ENCODE results near the gene C6orf120.

C6orf120 gene

DNA sequence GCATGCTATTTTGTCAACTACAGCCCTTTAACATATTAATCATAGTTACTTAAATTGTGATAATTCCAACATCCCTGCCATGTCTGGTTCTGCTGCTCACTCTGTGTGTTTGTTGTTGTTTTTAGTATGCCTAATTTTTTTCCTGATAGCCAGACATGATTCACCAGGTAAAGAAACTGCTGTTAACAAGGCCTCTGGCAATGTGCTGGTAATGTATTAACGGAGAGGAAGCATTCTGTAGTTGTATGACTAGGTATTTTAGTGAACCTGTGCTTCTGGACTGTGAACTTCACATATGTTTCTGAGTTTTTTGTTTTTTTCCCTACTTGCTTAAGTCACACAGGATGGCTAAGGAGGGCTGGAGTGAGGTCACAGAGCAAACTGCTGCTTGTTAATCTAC lies 44.6 kb downstream of the C6orf120 start:
- H3K9ac ChIP-seq (ENCODE audit: low read length): no peak overlapping the region
- H3K4ac ChIP-seq (ENCODE audit: low read depth, low read length): no peak overlapping the region
- H3K4me3 ChIP-seq (ENCODE audit: low read length): no peak overlapping the region
- no peak overlapping the region for H3K23ac ChIP-seq (ENCODE audit: low read length)
- H3K79me2 ChIP-seq (ENCODE audit: control insufficient read depth, insufficient read depth, low read length): peaks cover 7% of the 10 kb centered on the region
- no peaks in the 10 kb centered on the region for H3K36me3 ChIP-seq (ENCODE audit: control insufficient read depth, insufficient read depth, low read length)
- H3K4me1 ChIP-seq (ENCODE audit: control insufficient read depth, low read depth, low read length): peaks cover 2% of the 10 kb centered on the region
- no peak overlapping the region for H3K4me2 ChIP-seq (ENCODE audit: low read length)
- no peaks in the 10 kb centered on the region for H3K27me3 ChIP-seq (ENCODE audit: insufficient read depth, low read length, poor library complexity)
- H4K5ac ChIP-seq (ENCODE audit: low read length): no peak overlapping the region
- H2BK15ac ChIP-seq (replicated peaks; ENCODE audit: low read depth): no peak overlapping the region
- peaks cover 2% of the 10 kb centered on the region for H3K79me1 ChIP-seq (ENCODE audit: low read length)
- no peak overlapping the region for H4K8ac ChIP-seq (ENCODE audit: low read depth, low read length)
- no peak overlapping the region for H3K56ac ChIP-seq (ENCODE audit: low read length)
- H2BK120ac ChIP-seq (ENCODE audit: low read depth, low read length): no peak overlapping the region
- no peak overlapping the region for H2AK5ac ChIP-seq (ENCODE audit: low read length)
- H3K18ac ChIP-seq (ENCODE audit: low read length): no peak overlapping the region
- no peak overlapping the region for H2BK5ac ChIP-seq (ENCODE audit: low read length)
- H3K27ac ChIP-seq (ENCODE audit: low read depth, low read length): no peak overlapping the region
- WGBS (ENCODE audit: extremely low coverage, insufficient coverage, low lambda C conversion rate): no CpG with 5 or more reads among the region's 1 CpG
- no peak for DNase-seq

GRCh38 chr6:169751242-169752073 lies 49.5 kb downstream of the C6orf120 start, which contains the start of the genes DYNLT2 and ERMARD:
DYNLT2 (minus strand) TSS chr6:169751572; CDS start chr6:169751458, 114 bp downstream.
ERMARD (plus strand) TSS chr6:169751622; CDS start chr6:169751658, 36 bp downstream.
- peak; percentile 98 for DNase-seq
- peak within 1 kb of the TSS; percentile 75 for H3K4me2 ChIP-seq (ENCODE audit: low read length)
- H2AK5ac ChIP-seq (ENCODE audit: low read length): peak within 1 kb of the TSS; percentile 66
- peaks cover 7% of the 10 kb centered on the region for H3K79me2 ChIP-seq (ENCODE audit: control insufficient read depth, insufficient read depth, low read length)
- no CpG with 5 or more reads among the region's 90 CpGs for WGBS (ENCODE audit: extremely low coverage, insufficient coverage, low lambda C conversion rate)
- H3K79me1 ChIP-seq (ENCODE audit: low read length): peaks cover 2% of the 10 kb centered on the region
- peak within 1 kb of the TSS; percentile 54 for H2BK120ac ChIP-seq (ENCODE audit: low read depth, low read length)
- H3K18ac ChIP-seq (ENCODE audit: low read length): peak within 1 kb of the TSS; percentile 85
- peak within 1 kb of the TSS; percentile 96 for H3K4me3 ChIP-seq (ENCODE audit: low read length)
- H2BK15ac ChIP-seq (replicated peaks; ENCODE audit: low read depth): no peak within 1 kb of the TSS
- peak within 1 kb of the TSS; percentile 92 for H2BK5ac ChIP-seq (ENCODE audit: low read length)
- no peak within 1 kb of the TSS for H3K23ac ChIP-seq (ENCODE audit: low read length)
- H3K4ac ChIP-seq (ENCODE audit: low read depth, low read length): peak within 1 kb of the TSS; percentile 99
- H3K9ac ChIP-seq (ENCODE audit: low read length): peak within 1 kb of the TSS; percentile 97
- H3K56ac ChIP-seq (ENCODE audit: low read length): peak within 1 kb of the TSS; percentile 99
- H3K27me3 ChIP-seq (ENCODE audit: insufficient read depth, low read length, poor library complexity): no peaks in the 10 kb centered on the region
- H4K8ac ChIP-seq (ENCODE audit: low read depth, low read length): no peak within 1 kb of the TSS
- H4K5ac ChIP-seq (ENCODE audit: low read length): peak within 1 kb of the TSS; percentile 56
- no peaks in the 10 kb centered on the region for H3K36me3 ChIP-seq (ENCODE audit: control insufficient read depth, insufficient read depth, low read length)
- peaks cover 7% of the 10 kb centered on the region for H3K4me1 ChIP-seq (ENCODE audit: control insufficient read depth, low read depth, low read length)
- peak within 1 kb of the TSS; percentile 98 for H3K27ac ChIP-seq (ENCODE audit: low read depth, low read length)

DNA sequence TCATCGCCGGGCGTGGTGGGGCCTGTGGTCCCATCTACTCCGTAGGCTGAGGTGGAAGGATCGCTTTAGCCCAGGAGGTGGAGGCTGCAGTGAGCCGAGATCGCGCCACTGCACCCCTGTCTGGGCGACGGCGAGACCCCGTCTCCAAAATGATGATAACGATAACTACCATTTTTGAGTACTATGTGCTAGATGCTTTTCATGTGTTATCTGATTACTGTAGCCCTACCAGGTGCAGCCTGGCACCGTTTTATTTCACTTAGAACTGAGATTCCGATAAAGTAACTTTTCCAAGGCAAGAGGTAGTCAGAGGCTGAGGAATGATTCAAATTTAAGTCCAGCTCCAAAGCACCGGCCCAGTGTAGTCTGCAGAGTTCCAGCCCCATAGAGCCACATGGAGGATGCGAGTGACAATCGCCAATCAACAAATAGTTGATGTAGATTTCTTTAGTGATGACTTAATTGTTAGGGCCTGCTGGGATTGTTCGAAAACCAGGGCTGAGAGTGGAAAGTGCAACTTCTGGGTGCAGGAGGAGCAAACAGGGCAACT lies 50.2 kb downstream of the C6orf120 start:
- Histone ChIP-seq H2AK5ac (ENCODE audit: low read length) (peak overlapping the region; percentile 66), H3K27me3 (ENCODE audit: insufficient read depth, low read length, poor library complexity) (no peaks in the 10 kb centered on the region), H4K8ac (ENCODE audit: low read depth, low read length) (no peak overlapping the region), H3K4me1 (ENCODE audit: control insufficient read depth, low read depth, low read length) (peaks cover 7% of the 10 kb centered on the region), H3K18ac (ENCODE audit: low read length) (peak overlapping the region; percentile 85), H4K5ac (ENCODE audit: low read length) (no peak overlapping the region), H2BK15ac (replicated peaks; ENCODE audit: low read depth) (no peak overlapping the region), H3K4me2 (ENCODE audit: low read length) (peak overlapping the region; percentile 75), H3K23ac (ENCODE audit: low read length) (no peak overlapping the region), H3K27ac (ENCODE audit: low read depth, low read length) (peak overlapping the region; percentile 98), H2BK5ac (ENCODE audit: low read length) (peak overlapping the region; percentile 92), H3K4me3 (ENCODE audit: low read length) (peak overlapping the region; percentile 64), H3K9ac (ENCODE audit: low read length) (peak overlapping the region; percentile 97), H3K4ac (ENCODE audit: low read depth, low read length) (peak overlapping the region; percentile 99), H3K56ac (ENCODE audit: low read length) (peak overlapping the region; percentile 99), H3K79me1 (ENCODE audit: low read length) (peaks cover 2% of the 10 kb centered on the region), H2BK120ac (ENCODE audit: low read depth, low read length) (peak overlapping the region; percentile 54), H3K36me3 (ENCODE audit: control insufficient read depth, insufficient read depth, low read length) (no peaks in the 10 kb centered on the region), H3K79me2 (ENCODE audit: control insufficient read depth, insufficient read depth, low read length) (peaks cover 7% of the 10 kb centered on the region)
- WGBS (ENCODE audit: extremely low coverage, insufficient coverage, low lambda C conversion rate): no CpG with 5 or more reads among the region's 19 CpGs
- peak; percentile 79 for DNase-seq

Measured in mesendoderm (in vitro differentiated cells).